ENCODE data around the gene SEC24A. TPM values are rescaled to one million over a fixed set of nuclear protein-coding genes. Genes with fewer than 3 reads are reported as not detected.
A peak's percentile ranks its signal among the peaks of the same experiment; 100 is the strongest.

Gene SEC24A
- total and polyA plus RNA-seq, 2 experiments from 2014 or later = 17.2 to 69.4 TPM

- Histone ChIP-seq H3K9me2 (replicated peaks; ENCODE audit: insufficient read depth) (no peaks in the 10 kb centered on the region), H3K27ac (peak overlapping the region; percentile 28), H3K4me2 (no peak overlapping the region), H2AFZ (no peak overlapping the region), H4K20me1 (ENCODE audit: insufficient read depth, poor library complexity, severe bottlenecking) (no peaks in the 10 kb centered on the region), H3K9me3 (ENCODE audit: low read depth) (no peaks in the 10 kb centered on the region), H3K4me3 (no peak overlapping the region), H3K4me1 (ENCODE audit: insufficient read depth) (no peaks in the 10 kb centered on the region), H3K27me3 (no peaks in the 10 kb centered on the region), H3K36me3 (replicated peaks; ENCODE audit: insufficient read depth, low read depth) (no peaks in the 10 kb centered on the region), H3K79me2 (no peaks in the 10 kb centered on the region)
- TF ChIP-seq EZH2 (IDR thresholded peaks at IDR 0.05; ENCODE audit: borderline replicate concordance) (no peak), CTCF (IDR thresholded peaks at IDR 0.05; ENCODE audit: poor library complexity) (no peak), EZH2phosphoT487 (IDR thresholded peaks at IDR 0.05; ENCODE audit: low read depth, severe bottlenecking, unreplicated experiment) (no peak)
- WGBS (ENCODE audit: low lambda C conversion rate, missing lambda C conversion rate) = 93% methylated on average over 5 of the region's 5 CpGs
- no peak for DNase-seq (ENCODE audit: low spot score)
Measured at GRCh38 chr5:134614450-134615085, 34.0 kb upstream of the SEC24A start.

- Histone ChIP-seq H3K4me2 (no peak overlapping the region), H3K4me1 (ENCODE audit: insufficient read depth) (peaks cover 10% of the 10 kb centered on the region), H3K4me3 (no peak overlapping the region), H3K36me3 (replicated peaks; ENCODE audit: insufficient read depth, low read depth) (no peaks in the 10 kb centered on the region), H3K9me2 (replicated peaks; ENCODE audit: insufficient read depth) (no peaks in the 10 kb centered on the region), H3K27me3 (no peaks in the 10 kb centered on the region), H3K27ac (no peak overlapping the region), H3K79me2 (peaks cover 37% of the 10 kb centered on the region), H4K20me1 (ENCODE audit: insufficient read depth, poor library complexity, severe bottlenecking) (no peaks in the 10 kb centered on the region), H2AFZ (no peak overlapping the region), H3K9me3 (ENCODE audit: low read depth) (no peaks in the 10 kb centered on the region)
- TF ChIP-seq EZH2phosphoT487 (IDR thresholded peaks at IDR 0.05; ENCODE audit: low read depth, severe bottlenecking, unreplicated experiment) (no peak), EZH2 (IDR thresholded peaks at IDR 0.05; ENCODE audit: borderline replicate concordance) (no peak), CTCF (IDR thresholded peaks at IDR 0.05; ENCODE audit: poor library complexity) (no peak)
- WGBS (ENCODE audit: low lambda C conversion rate, missing lambda C conversion rate) = 97% methylated on average over 2 of the region's 2 CpGs
- DNase-seq (ENCODE audit: low spot score) = no peak
Measured at GRCh38 chr5:134620634-134621033, 28.0 kb upstream of the SEC24A start.

GRCh38 chr5:134625559-134625958, 23.0 kb upstream of the SEC24A start:
- Histone ChIP-seq H3K79me2 (peaks cover 77% of the 10 kb centered on the region), H3K4me2 (no peak overlapping the region), H3K4me3 (no peak overlapping the region), H3K4me1 (ENCODE audit: insufficient read depth) (peaks cover 19% of the 10 kb centered on the region), H3K9me2 (replicated peaks; ENCODE audit: insufficient read depth) (no peaks in the 10 kb centered on the region), H3K9me3 (ENCODE audit: low read depth) (no peaks in the 10 kb centered on the region), H3K27ac (peak overlapping the region; percentile 90), H3K27me3 (no peaks in the 10 kb centered on the region), H2AFZ (no peak overlapping the region), H3K36me3 (replicated peaks; ENCODE audit: insufficient read depth, low read depth) (no peaks in the 10 kb centered on the region), H4K20me1 (ENCODE audit: insufficient read depth, poor library complexity, severe bottlenecking) (no peaks in the 10 kb centered on the region)
- no peak for DNase-seq (ENCODE audit: low spot score)
- no peak for TF ChIP-seq EZH2phosphoT487 (IDR thresholded peaks at IDR 0.05; ENCODE audit: low read depth, severe bottlenecking, unreplicated experiment)
- TF ChIP-seq CTCF (IDR thresholded peaks at IDR 0.05; ENCODE audit: poor library complexity) = no peak
- no peak for TF ChIP-seq EZH2 (IDR thresholded peaks at IDR 0.05; ENCODE audit: borderline replicate concordance)
- 96% methylated on average over 1 of the region's 1 CpG for WGBS (ENCODE audit: low lambda C conversion rate, missing lambda C conversion rate)
